SIG-M5 treated with dmso at 0.1 percent for 504 hours (cell line): ENCODE data around the gene PEAK1.
A peak's percentile ranks its signal among the peaks of the same experiment; 100 is the strongest.

Experiments
- DNase-seq: peaks from one replicate; lab custom pipeline; 2025; ENCODE audit not compliant: unreplicated experiment; lab: John Stamatoyannopoulos, UW

Gene PEAK1

DNA sequence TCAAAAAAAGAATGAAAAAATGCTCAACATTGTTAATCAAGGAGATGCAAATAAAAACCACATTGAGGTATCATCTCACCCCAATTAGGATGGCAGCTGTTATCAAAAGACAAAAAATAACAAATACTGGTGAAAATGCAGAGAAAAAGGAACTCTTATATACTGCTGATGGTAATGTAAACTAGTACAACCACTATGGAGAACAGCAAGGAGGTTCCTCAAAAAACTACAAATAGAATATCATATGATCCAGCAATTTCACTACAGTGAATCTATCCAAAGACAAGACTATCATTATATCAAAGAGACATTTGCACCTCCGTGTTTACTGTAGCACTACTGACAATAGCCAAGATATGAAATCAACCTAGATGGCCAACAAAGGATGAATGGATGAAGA, 58.4 kb downstream of the PEAK1 start:
- no peak for DNase-seq

DNA sequence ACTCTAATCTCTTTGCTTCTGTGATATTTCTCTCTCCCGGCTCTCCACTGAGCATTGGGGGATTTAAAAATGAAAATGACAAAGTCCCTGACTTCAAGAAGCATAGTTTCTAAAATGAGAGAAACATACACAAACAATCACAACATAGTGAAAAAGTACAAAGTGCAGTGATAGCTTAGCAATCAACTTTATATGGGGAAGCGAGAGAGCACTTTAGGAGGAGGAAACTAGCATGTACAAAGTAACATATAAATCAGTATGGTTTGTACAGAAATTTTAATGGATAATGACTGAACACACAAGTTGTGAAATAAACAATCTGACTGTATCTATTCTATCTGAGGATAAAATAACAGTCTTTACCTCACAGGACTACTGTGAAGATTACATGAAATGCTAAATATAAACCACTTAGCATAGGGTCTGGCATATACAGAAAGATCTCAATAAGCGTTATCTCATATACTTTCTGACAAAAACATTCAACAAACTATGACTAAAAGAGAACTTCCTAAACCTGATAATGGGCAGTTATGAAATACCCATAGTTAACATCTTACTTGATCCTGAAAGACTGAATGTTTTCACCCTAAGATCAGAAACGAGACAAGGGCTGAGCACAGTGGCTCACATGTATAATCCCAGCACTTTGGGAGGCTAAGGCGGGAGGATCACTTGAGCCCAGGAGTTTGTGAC, 61.2 kb downstream of the PEAK1 start:
- DNase-seq = no peak

DNA sequence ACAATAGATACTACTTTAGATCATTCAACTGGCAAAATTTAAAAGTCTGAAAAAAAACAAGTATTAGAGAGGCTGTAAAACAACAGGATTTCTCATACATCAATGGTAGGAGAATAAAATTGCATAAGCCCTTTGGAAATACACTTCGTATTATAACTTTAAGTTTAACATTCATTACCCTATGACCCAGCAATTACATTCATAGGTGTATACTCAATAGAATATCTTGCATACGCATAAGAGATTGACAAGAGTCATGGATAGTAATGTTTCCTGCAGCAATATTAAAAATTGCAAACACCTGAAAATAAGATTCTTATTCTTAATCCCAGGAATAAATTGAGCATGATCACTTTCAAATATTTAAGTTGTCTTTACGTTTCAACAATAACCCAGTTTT, 63.6 kb downstream of the PEAK1 start:
- no peak for DNase-seq

DNA sequence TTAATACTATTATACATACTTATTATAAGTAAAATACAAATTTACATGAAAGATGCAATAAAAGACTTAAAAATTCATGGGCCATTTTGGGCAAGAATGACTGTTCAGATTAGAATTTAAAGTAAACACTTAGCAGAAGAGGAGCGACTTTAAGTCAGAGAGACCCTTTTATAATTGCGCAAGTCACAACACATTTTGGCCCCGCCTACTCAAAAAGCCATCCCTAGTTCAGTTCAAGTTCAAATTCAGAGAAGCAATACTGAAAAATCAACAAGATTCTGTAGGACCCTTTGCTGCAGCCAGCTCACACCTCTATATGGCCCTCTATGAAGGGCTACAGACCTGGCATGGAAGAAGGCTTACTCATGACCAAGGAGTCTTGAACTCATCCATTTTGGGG, 64.6 kb downstream of the PEAK1 start:
- DNase-seq = no peak

DNA sequence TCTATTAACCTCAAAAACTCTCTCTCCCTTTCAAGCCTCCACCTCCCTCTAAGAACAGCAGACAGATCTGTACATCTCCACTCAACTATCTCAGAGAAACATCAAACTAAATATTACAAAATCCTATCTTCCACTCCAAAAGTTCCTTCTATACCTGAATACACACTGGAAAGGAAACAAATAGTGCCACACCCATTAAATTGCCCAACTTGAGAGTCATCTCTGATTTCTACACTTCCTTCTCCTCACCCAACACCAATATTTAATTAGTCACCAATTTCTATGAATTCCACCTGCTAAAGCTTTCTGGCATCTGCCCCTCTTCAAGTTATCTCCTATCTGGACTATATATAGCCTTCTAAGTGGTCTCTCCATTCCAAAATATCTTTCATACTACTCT, 65.8 kb downstream of the PEAK1 start:
- DNase-seq = peak; percentile 29

DNA sequence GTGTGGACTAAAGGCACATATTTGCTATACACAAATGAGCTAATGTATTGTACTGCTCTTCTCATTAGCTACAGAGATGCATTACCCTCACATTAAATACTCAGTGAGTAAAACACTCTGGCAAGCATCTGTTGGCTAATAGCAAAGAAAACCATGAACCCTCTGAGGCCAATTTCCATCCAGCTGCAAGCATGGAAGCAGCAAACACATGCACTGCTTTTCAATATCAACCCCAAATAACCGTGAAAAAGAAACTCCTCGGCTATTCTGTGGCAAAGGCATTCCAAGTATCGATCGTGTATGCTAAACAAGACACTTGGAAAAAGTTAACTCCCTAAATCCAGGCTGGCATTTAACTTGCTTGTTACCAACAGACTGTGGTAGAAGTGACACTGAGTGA, 67.0 kb downstream of the PEAK1 start:
- DNase-seq = no peak

DNA sequence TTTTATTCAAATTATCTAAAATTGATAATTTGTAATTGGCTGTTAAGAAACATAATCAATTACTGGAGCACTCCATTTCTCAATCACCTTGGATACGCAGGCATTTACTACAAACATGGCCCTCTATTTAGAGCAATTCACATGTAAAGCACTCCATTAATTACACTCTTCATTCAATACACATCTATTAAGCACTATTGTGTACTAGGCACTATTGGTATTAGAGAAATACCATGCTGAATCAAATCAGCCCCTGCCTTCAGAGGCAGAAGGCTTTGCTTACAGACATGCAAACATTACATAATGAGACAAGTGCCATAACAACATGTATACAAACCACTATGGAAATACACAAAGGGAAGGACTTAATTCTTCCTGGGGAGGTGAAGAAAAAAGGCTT, 69.1 kb downstream of the PEAK1 start:
- DNase-seq = no peak

DNA sequence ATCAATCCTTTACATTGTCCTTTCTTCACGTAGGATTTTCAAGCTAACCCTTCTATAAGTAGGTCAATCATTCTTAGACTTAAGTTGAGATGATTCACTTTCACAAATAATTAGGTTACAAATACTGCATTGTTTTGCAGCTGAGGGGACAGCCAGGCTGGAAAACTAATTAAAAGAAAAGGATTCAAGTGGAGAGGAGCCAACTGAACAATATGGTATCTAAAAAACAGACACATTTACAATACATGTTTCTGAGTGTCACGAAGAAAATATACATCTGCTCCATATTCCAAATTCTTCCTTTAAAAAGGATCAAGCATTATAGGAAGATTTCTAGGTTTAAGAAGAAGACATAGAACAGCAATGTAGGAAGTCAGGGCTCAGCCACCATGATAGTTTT, 70.2 kb downstream of the PEAK1 start:
- no peak for DNase-seq

DNA sequence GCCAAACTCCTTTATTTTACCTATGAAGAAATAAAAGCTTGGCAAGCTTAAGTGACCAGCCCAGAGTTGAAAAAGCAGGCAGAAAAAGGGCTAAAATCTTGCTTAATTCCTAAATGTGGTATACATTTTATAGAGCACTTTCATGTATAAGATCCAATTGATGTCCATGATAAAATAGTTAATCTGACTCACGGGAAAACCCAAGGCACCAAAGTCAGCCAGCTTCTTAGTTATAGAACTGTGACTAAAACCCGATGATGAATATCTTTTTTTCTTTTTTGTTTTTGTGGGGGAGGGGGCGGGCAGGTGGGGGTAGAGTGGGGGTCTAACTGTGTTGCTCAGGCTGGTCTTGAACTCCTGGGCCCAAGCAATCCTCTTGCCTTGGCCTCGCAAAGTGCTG, 71.4 kb downstream of the PEAK1 start:
- DNase-seq = no peak

DNA sequence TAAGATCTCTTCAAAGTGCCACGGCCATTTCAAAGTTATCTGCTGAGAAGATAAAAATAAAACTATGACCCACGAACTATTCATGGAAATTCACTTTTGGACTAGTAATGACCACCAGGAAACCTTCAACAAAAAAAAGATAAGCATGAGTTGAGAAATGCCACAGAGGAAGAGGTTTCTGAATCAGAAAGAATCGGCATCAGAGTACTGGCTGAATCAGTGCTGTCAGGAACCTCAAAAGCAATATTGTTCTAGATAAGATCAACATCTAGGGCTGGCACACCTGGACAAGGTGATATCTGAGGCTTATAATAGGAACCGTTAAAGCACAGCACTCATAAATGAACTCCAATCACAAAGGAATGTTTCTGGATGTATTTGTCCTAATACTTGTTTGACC, 72.7 kb downstream of the PEAK1 start:
- DNase-seq = no peak

DNA sequence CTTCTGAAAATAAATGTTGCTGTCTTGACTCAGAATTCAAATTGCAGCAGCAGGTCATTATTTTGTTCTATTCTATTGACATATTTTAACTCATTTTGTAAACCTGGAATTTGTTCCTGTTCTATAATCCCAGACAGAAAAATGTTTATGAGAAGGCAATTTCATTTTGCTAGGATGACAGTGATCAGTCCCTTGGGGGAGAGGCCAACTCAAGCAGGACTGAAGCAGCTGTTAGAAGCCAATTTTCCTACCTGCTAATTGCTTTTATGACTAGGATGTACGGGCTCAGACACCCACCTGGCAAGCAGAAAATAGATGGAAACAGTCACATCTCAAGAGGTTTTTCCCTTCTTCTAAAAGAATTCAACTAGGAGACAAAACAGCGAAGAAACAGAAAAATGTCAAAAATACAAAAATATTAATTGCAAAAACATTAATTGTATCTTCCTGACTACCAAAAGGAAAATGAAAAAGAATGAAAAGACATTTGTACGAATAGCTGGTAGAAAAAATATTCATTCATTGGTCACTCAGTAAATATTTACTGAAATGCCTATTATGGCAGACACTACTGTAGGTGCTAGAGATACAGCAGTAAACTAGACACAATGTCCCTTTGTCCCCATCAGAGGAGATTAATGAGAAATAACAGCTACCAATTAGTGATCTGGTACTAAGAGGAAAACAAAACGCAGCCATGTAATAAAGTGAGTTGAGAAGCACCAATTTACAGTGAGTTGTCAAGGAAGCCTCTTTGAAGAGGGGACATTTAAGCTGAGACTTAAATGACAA, 73.5 kb downstream of the PEAK1 start:
- DNase-seq = no peak

DNA sequence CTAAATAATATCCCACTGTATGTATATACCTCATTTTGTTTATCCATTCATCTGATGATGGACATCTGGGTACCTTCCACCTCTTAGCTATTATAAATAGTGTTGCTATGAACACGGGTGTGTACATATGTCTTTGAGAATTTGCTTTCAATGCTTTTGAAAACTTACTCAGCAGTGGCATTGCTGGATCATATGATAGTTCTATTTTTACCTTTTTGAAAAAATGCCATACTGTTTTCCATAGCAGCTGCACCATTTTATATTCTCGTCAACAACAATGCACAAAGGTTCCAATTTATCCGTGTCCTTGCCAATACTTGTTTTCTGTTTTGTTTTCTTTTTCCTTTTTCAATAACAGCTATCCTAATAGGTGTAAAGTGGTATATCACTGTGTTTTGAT, 77.1 kb downstream of the PEAK1 start:
- no peak for DNase-seq

DNA sequence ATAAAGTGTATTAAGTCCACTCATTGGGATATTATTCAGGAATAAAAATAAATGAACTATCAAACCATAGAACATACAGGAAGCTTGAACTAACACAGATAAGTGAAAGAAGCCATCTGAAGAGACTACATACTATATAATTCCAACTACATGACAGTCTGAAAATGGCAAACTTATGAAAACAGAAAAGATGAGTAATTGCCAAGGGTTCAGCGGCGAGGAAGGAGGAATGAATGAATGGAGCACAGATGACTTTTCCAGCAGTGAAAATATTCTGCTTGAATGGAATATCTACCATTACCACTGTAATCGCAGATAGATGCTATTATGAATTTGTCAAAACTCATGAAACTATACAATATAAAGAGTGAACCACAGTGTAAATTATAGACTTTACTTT, 79.7 kb downstream of the PEAK1 start:
- no peak for DNase-seq

DNA sequence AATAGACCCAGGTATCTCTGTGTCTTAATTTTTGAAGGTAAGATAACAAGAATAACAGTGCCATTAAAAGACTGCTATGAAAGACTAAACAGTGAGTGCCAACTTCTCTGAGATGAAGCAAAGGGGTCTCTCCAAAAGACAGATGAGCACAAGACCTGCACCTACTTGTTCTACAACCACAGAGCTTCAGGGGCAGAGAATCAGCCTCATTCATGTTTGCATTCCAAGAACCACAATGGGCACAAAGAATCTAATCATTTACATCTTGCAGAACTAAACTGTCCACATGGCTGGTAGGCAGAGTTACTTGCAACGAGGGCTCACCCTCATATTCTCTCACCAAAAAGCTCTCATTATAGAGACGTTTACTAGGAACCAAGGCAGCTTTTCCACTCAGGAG, 83.9 kb downstream of the PEAK1 start:
- DNase-seq = no peak

DNA sequence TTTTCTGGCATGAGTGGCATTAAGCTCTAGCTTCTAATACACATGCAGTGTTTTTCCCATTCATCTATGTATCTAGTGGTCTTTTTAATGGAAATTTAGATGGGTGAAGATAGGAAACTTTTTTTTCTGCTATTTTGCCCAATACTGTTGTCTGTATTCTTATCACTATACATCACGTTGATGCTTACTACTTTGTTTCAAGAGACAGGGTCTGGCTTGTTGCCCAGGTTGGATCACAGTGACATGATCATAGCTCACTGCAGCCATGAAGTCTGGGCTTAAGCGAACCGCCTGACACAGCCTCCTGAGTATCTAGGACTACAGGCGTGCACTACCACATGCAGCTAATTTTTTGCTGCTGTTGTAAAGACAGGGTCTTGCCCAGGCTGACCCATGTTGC, 84.6 kb downstream of the PEAK1 start:
- no peak for DNase-seq

DNA sequence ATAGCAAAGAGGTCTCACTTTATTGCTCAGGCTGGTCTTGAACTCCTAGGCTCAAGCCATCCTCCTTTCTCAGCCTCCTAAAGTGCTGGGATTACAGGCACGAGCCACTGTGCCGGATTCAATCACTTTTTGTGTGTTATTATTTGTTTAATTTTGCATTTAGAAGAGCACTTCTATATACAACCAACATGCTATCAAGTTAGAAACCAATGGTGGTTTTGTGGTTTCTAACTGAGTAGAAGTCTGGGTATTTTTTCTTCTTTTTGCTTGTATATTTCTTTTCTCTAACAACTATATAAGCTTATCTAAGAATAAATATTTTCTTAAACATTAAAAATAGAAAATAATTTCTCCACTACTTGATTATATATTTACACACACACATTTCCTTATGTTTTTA, 86.7 kb downstream of the PEAK1 start:
- no peak for DNase-seq

DNA sequence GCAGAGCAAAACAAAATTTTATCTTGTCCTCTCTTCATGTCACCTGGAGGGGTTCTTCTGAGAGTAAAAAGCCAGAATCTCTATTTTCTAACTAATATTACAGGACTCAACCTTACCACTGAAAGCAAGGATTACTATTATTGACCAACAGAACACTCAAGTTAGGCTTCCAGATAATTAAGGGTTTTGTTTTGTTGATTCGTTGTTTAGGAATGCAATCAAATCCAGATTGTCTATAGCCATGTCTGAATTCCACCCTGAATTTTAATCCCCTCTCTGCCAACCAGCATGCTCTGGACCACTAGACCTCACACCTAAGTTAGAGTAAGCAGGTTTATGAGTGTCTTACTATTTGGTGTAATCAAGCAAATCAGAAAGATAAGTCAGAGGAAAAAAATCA, 90.7 kb downstream of the PEAK1 start:
- no peak for DNase-seq

DNA sequence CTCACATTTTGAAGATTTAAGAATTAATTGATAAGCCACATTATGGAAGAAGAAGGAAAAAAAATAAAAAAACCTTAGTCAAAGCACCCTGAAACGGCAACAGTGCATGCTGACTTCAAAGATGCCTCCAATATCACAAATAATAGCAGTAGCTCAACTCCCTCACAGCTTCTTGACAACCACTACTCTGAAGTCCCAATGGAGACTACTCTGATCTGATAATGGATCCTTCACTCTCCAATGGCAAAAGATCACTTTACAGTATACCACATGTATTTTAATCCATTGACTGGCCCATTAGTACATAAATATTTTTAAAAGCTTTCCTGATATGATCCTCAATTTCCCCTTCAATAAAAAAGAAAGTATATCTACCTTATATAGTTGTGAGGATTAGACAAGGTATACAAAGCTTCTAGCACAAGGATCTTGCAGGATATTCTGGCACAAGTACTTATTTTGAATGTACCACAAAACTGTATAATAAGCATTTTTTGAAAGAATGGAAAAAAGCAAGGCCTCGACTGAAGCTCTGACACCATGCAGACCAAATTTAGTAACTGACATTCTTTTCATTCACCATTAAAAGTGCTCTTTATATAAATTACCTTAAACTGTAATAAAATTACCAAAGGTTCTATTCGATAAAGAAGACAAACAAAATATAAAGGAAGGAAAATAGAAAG, 91.9 kb downstream of the PEAK1 start:
- no peak for DNase-seq

DNA sequence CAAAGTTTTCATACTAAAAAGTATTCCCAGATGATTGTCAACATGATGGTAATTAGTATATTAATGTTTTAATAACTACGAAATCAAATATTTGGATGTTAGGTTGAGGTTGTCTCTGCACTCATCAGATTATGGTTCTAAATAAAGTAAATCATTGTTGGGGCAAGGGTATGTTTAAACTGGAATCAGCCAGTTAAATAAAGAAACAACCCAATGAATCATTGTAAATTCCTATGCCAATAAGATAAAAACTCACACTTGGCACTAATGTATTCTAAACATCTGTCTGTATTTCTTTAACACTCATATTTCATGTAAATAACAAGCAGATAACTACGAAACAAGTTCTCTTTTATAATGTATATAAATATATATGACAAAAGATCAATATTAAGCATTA, 92.7 kb downstream of the PEAK1 start:
- no peak for DNase-seq

DNA sequence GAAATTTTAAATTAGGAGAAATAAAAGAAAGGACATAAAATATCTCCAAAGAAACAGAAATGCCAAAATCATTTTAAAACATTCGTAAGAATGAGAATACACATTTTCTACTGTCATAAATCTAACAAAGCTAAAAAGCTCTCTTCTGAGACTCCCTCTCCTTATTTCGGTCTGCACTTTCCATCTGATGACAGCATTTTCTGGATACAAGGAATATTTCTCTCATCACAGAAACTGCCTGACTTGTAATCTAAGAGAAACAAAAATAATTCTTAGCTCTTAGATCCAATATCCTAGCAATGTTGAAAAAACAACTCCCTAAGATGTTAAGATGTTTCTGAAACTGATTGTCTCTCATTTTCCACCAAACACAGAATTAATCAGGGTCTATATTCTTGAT, 93.5 kb downstream of the PEAK1 start:
- DNase-seq = no peak

DNA sequence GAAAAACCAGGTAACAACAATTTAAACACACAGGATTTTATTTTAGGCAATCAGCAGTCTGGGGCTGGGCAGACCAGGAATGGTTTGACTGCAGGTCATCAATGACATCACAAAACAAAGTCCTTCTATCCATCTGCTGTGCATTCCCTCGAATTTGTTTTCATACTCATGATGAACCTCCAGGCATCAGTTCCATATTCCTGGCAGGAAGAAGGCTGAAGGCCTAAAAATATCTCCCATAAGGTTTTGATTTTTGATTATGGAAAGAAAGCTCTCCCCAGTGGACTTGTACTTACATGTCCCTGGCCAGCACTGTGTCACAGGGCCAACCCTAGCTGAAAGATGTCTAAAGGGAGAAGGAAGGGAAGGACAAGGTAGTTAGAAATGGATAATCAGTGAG, 107.4 kb downstream of the PEAK1 start:
- DNase-seq = no peak
